ENCODE results near the gene SOX11.

The SOX11 gene

DNA sequence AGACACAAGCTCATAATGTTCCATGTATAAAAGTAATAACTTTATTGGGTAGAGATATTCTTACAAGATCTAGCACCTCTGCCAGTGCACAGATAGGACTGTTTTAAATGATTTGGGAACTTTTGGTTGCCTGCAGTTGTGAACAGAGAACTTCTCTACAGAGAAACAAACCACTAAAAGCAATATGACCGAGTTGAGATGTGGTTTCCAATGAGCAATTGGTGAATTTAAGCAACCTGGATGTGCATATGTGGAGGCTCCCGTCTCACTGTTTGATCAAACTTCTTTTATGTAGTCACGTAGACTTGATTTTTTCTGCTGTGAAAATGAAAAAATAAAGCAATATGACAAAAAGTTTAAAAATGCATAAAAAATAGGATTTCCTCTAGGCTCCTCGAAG lies 7.8 kb downstream of the SOX11 start:
- no peak overlapping the region for H3K27ac ChIP-seq (ENCODE audit: low read depth, low read length)

DNA sequence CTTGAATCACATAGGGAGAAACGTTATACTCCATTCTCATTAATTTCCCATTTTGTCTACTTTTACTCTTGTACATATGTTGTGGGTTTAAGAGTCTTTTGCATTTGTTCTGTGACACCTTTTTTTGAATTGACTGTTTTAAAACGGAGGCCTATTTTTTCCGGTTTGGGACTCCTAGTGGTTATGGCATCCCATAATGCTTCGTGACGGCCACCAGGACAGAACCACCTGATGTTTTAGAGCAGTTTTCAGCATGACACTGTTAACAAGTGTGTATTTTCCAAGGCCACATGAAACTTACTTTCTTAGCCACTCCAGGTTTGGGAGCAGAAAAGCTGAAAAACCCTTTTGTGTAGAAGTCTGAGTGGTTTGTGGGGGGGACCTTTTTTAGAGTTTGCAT lies 8.4 kb downstream of the SOX11 start:
- no peaks in the 10 kb centered on the region for H3K4me1 ChIP-seq (ENCODE audit: control insufficient read depth, insufficient read depth, low read length, unreplicated experiment)
- no peak overlapping the region for H2AFZ ChIP-seq (ENCODE audit: low read length, unreplicated experiment)
- no peaks in the 10 kb centered on the region for H3K36me3 ChIP-seq (ENCODE audit: insufficient read depth, low read length)
- no peak overlapping the region for H3K4me3 ChIP-seq (ENCODE audit: low read depth, low read length)
- H3K79me2 ChIP-seq (ENCODE audit: control insufficient read depth, insufficient read depth, low read length, unreplicated experiment), result no peaks in the 10 kb centered on the region
- no peak overlapping the region for H3K27ac ChIP-seq (ENCODE audit: low read depth, low read length)
- H3K27me3 ChIP-seq (ENCODE audit: insufficient read depth, low read length), result peaks cover 28% of the 10 kb centered on the region

More for the DNA sequence above, 7.8 kb downstream of the SOX11 start:
- H3K36me3 ChIP-seq (ENCODE audit: insufficient read depth, low read length), result no peaks in the 10 kb centered on the region
- H3K27me3 ChIP-seq (ENCODE audit: insufficient read depth, low read length), result peaks cover 34% of the 10 kb centered on the region
- H2AFZ ChIP-seq (ENCODE audit: low read length, unreplicated experiment), result no peak overlapping the region
- H3K4me1 ChIP-seq (ENCODE audit: control insufficient read depth, insufficient read depth, low read length, unreplicated experiment), result no peaks in the 10 kb centered on the region
- H3K4me3 ChIP-seq (ENCODE audit: low read depth, low read length), result no peak overlapping the region
- H3K79me2 ChIP-seq (ENCODE audit: control insufficient read depth, insufficient read depth, low read length, unreplicated experiment), result no peaks in the 10 kb centered on the region

DNA sequence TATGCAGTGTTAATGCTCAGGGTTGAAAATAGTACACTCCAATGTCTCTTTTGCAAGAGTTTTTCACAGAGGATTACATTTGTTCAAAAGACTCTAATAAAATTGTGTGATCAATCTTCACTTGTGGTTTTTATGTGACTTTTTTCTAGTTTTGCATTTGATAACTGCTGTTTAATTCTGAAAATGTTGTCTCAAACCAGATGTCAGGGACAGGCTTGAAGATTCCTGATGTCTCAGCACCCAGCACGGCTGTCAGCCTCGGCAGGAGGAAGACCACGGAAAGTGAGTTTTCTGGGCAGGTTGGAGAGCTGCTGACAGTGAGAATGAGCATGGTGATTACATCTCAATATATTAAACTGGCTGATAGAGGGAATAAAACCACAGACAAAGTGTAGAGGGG lies 9.1 kb downstream of the SOX11 start:
- no peaks in the 10 kb centered on the region for H3K4me1 ChIP-seq (ENCODE audit: control insufficient read depth, insufficient read depth, low read length, unreplicated experiment)
- no peak overlapping the region for H2AFZ ChIP-seq (ENCODE audit: low read length, unreplicated experiment)
- H3K4me3 ChIP-seq (ENCODE audit: low read depth, low read length), result no peak overlapping the region

DNA sequence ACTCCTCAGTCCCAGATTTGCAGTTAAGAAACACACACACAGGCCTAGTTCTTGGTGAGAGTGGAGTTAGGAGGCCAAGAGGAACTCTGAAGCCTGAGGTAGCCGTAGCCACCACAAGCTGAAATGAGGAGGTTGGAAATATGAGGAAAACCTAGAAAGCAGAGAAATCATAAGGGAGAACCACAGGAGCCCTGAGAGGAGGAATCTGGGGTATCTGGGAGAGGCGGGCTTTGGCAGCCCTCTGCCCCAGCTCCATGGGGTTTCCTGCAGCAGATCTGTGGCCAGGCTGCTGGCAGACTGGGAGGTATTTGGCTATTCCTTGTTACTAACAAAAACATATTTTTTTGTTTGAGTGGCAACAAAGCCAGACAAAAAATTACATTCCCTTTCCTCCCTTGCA lies 11.0 kb downstream of the SOX11 start:
- Histone ChIP-seq H2AFZ (ENCODE audit: low read length, unreplicated experiment) (no peak overlapping the region), H3K27me3 (ENCODE audit: insufficient read depth, low read length) (peaks cover 2% of the 10 kb centered on the region), H3K27ac (ENCODE audit: low read depth, low read length) (no peak overlapping the region), H3K4me3 (ENCODE audit: low read depth, low read length) (no peak overlapping the region), H3K4me1 (ENCODE audit: control insufficient read depth, insufficient read depth, low read length, unreplicated experiment) (no peaks in the 10 kb centered on the region), H3K79me2 (ENCODE audit: control insufficient read depth, insufficient read depth, low read length, unreplicated experiment) (no peaks in the 10 kb centered on the region), H3K36me3 (ENCODE audit: insufficient read depth, low read length) (no peaks in the 10 kb centered on the region)

More for the DNA sequence above, 9.1 kb downstream of the SOX11 start:
- no peak overlapping the region for H3K27ac ChIP-seq (ENCODE audit: low read depth, low read length)
- H3K79me2 ChIP-seq (ENCODE audit: control insufficient read depth, insufficient read depth, low read length, unreplicated experiment), result no peaks in the 10 kb centered on the region
- no peaks in the 10 kb centered on the region for H3K36me3 ChIP-seq (ENCODE audit: insufficient read depth, low read length)
- peaks cover 21% of the 10 kb centered on the region for H3K27me3 ChIP-seq (ENCODE audit: insufficient read depth, low read length)

DNA sequence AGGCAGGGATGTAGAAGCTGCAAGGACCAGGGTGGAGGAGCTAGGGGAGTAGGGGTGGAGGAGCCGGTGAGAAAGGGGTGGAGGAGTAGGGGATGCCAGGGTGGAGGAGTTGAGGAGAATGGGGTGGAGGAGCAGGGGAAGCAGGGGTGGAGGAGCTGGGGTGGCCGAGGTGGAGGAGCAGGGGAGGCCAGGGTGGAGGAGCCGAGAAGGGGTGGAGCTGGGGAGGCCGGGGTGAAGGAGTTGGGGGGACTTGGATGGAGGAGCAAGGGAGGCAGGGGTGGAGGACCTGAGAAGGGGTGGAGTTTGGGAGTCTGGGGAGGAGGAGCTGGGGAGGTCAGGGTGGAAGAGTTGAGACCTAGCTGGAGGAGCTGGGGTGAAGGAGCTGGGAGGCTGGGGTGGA lies 13.3 kb downstream of the SOX11 start:
- Histone ChIP-seq H3K27me3 (ENCODE audit: insufficient read depth, low read length) (no peaks in the 10 kb centered on the region), H3K4me1 (ENCODE audit: control insufficient read depth, insufficient read depth, low read length, unreplicated experiment) (no peaks in the 10 kb centered on the region), H3K36me3 (ENCODE audit: insufficient read depth, low read length) (no peaks in the 10 kb centered on the region), H3K79me2 (ENCODE audit: control insufficient read depth, insufficient read depth, low read length, unreplicated experiment) (no peaks in the 10 kb centered on the region), H2AFZ (ENCODE audit: low read length, unreplicated experiment) (no peak overlapping the region), H3K27ac (ENCODE audit: low read depth, low read length) (no peak overlapping the region), H3K4me3 (ENCODE audit: low read depth, low read length) (no peak overlapping the region)

DNA sequence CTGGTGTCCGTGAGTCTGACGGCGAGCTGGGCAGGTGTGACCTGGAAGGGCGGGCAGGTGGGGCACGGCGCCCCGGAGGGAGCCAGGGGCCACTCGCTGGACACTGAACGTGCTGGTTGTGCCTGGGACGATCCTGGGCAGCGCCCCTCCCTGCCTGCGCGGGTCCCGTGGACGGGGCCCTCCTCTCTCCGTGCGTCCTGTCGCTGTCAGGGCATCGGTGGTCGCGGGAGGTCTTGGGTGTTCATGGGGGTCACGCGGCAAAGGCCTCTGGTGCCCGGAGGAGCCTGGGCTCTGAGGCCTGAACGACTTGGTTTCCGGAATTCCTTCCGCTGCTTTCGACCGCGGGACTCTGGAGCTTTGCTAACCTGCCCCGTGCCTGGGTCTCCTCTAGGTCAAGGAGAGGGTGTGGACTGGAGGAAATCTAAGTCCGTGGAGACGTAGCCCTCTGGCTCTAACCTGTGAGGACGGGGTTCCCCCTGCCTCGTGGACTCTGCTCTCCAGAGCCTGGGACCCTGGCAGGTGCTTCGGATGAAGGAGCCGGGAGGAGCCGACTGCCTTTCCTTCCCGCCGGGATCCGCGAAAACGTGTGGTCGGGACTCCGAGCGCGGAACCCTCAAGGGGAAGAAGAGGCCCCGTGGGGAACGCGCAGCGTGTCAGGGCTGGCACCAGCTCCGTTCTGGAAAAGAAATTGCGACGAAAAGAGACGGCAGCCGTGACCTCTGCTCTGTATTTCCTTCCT lies 14.7 kb downstream of the SOX11 start:
- Histone ChIP-seq H3K27me3 (ENCODE audit: insufficient read depth, low read length) (no peaks in the 10 kb centered on the region), H3K36me3 (ENCODE audit: insufficient read depth, low read length) (no peaks in the 10 kb centered on the region), H2AFZ (ENCODE audit: low read length, unreplicated experiment) (no peak overlapping the region), H3K79me2 (ENCODE audit: control insufficient read depth, insufficient read depth, low read length, unreplicated experiment) (no peaks in the 10 kb centered on the region), H3K4me3 (ENCODE audit: low read depth, low read length) (no peak overlapping the region), H3K4me1 (ENCODE audit: control insufficient read depth, insufficient read depth, low read length, unreplicated experiment) (no peaks in the 10 kb centered on the region), H3K27ac (ENCODE audit: low read depth, low read length) (no peak overlapping the region)

- Histone ChIP-seq H3K4me3 (ENCODE audit: low read depth, low read length) (no peak overlapping the region), H3K36me3 (ENCODE audit: insufficient read depth, low read length) (no peaks in the 10 kb centered on the region)
Measured at GRCh38 chr2:5710615-5711014, 18.4 kb downstream of the SOX11 start.

GRCh38 chr2:5713101-5713500 lies 20.9 kb downstream of the SOX11 start:
- H3K36me3 ChIP-seq (ENCODE audit: insufficient read depth, low read length), result no peaks in the 10 kb centered on the region
- no peaks in the 10 kb centered on the region for H3K4me1 ChIP-seq (ENCODE audit: control insufficient read depth, insufficient read depth, low read length, unreplicated experiment)
- H2AFZ ChIP-seq (ENCODE audit: low read length, unreplicated experiment), result no peak overlapping the region
- no peak overlapping the region for H3K4me3 ChIP-seq (ENCODE audit: low read depth, low read length)
- H3K27me3 ChIP-seq (ENCODE audit: insufficient read depth, low read length), result no peaks in the 10 kb centered on the region
- no peaks in the 10 kb centered on the region for H3K79me2 ChIP-seq (ENCODE audit: control insufficient read depth, insufficient read depth, low read length, unreplicated experiment)
- H3K27ac ChIP-seq (ENCODE audit: low read depth, low read length), result no peak overlapping the region

More at GRCh38 chr2:5710615-5711014, 18.4 kb downstream of the SOX11 start:
- no peaks in the 10 kb centered on the region for H3K4me1 ChIP-seq (ENCODE audit: control insufficient read depth, insufficient read depth, low read length, unreplicated experiment)
- no peak overlapping the region for H2AFZ ChIP-seq (ENCODE audit: low read length, unreplicated experiment)
- H3K27me3 ChIP-seq (ENCODE audit: insufficient read depth, low read length), result no peaks in the 10 kb centered on the region
- H3K27ac ChIP-seq (ENCODE audit: low read depth, low read length), result no peak overlapping the region
- H3K79me2 ChIP-seq (ENCODE audit: control insufficient read depth, insufficient read depth, low read length, unreplicated experiment), result no peaks in the 10 kb centered on the region

GRCh38 chr2:5719629-5720334 lies 27.6 kb downstream of the SOX11 start:
- Histone ChIP-seq H3K79me2 (ENCODE audit: control insufficient read depth, insufficient read depth, low read length, unreplicated experiment) (no peaks in the 10 kb centered on the region), H3K36me3 (ENCODE audit: insufficient read depth, low read length) (no peaks in the 10 kb centered on the region), H3K27me3 (ENCODE audit: insufficient read depth, low read length) (no peaks in the 10 kb centered on the region), H3K27ac (ENCODE audit: low read depth, low read length) (no peak overlapping the region), H3K4me3 (ENCODE audit: low read depth, low read length) (no peak overlapping the region), H2AFZ (ENCODE audit: low read length, unreplicated experiment) (no peak overlapping the region), H3K4me1 (ENCODE audit: control insufficient read depth, insufficient read depth, low read length, unreplicated experiment) (no peaks in the 10 kb centered on the region)

DNA sequence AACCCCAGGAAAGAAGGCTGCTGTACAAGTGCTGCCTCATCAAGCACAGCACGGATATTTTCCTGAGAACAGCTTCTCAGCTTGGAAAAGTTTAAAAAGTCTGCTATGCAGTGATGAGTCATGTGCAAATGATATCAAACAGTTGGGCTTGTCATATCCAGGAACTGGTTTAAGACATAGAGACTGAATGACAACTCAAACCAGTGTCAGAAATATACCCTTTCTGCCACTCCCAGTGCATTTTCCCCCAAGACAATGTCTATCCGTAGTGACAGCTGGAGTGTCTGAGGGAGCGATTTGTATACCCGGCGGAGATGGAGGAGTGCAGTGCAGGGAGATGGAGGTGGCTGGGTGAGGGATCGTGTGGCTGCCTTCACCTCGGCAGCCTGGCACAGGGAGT lies 28.2 kb downstream of the SOX11 start:
- Histone ChIP-seq H3K4me1 (ENCODE audit: control insufficient read depth, insufficient read depth, low read length, unreplicated experiment) (no peaks in the 10 kb centered on the region), H3K36me3 (ENCODE audit: insufficient read depth, low read length) (no peaks in the 10 kb centered on the region), H2AFZ (ENCODE audit: low read length, unreplicated experiment) (no peak overlapping the region), H3K79me2 (ENCODE audit: control insufficient read depth, insufficient read depth, low read length, unreplicated experiment) (no peaks in the 10 kb centered on the region), H3K4me3 (ENCODE audit: low read depth, low read length) (no peak overlapping the region), H3K27ac (ENCODE audit: low read depth, low read length) (no peak overlapping the region), H3K27me3 (ENCODE audit: insufficient read depth, low read length) (no peaks in the 10 kb centered on the region)

DNA sequence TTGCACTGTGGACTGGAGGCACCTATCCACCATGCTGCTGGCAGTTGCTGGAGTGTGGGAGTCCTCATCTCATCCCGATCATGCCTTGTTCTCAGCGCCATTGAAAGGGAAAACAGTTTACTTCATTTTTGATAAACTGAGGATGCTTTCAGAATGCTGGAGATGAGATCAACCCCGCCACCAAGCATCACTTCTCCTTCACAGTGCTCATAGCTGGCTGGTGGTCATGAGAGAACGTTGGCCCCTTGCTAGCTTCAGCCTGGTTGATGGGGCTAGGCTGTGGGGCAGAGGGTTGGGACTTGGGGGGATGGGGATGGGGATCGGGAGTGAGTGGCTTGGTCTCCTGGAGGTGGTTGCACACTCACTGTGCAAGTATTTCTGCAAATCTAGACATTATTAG lies 30.1 kb downstream of the SOX11 start:
- H3K36me3 ChIP-seq (ENCODE audit: insufficient read depth, low read length), result no peaks in the 10 kb centered on the region
- no peak overlapping the region for H3K27ac ChIP-seq (ENCODE audit: low read depth, low read length)
- H3K4me3 ChIP-seq (ENCODE audit: low read depth, low read length), result no peak overlapping the region
- no peaks in the 10 kb centered on the region for H3K4me1 ChIP-seq (ENCODE audit: control insufficient read depth, insufficient read depth, low read length, unreplicated experiment)
- H3K79me2 ChIP-seq (ENCODE audit: control insufficient read depth, insufficient read depth, low read length, unreplicated experiment), result no peaks in the 10 kb centered on the region
- H2AFZ ChIP-seq (ENCODE audit: low read length, unreplicated experiment), result no peak overlapping the region
- H3K27me3 ChIP-seq (ENCODE audit: insufficient read depth, low read length), result no peaks in the 10 kb centered on the region
